Sigmoid colon (tissue), 4 donors: ENCODE results near the gene SPTLC2.
"Not testable (repeated sequence)": the region's sequence is repeated elsewhere in the genome, so short reads cannot be mapped to it uniquely, and the experiment has no call there.

Experiments
- EP300 ChIP-seq, 4 donors: sonication (generic); formaldehyde crosslinking; IDR thresholded peaks; one replicate each; pipeline ENCODE4 v1.6.1; 2017; ENCODE audit warnings: antibody characterized with exemption in 4 of 4
- POLR2A ChIP-seq, 2 donors: fragments of 450-650 bp; IDR thresholded peaks; one replicate each; pipeline ENCODE4 v1.6.1; 2016; ENCODE audit warnings: antibody characterized with exemption in 2 of 2, mild to moderate bottlenecking in 2 of 2, moderate library complexity in 2 of 2
- TF ChIP-seq, protein P1 (sequence below), 4 experiments: fragments of 450-650 bp in 3 of 4; fragments of 200-600 bp in 1 of 4; IDR thresholded peaks; one replicate each; pipeline ENCODE4 v1.5.1; 2016 to 2019; ENCODE audit warnings: antibody characterized with exemption in 4 of 4, mild to moderate bottlenecking in 3 of 4, moderate library complexity in 2 of 4

DNA sequence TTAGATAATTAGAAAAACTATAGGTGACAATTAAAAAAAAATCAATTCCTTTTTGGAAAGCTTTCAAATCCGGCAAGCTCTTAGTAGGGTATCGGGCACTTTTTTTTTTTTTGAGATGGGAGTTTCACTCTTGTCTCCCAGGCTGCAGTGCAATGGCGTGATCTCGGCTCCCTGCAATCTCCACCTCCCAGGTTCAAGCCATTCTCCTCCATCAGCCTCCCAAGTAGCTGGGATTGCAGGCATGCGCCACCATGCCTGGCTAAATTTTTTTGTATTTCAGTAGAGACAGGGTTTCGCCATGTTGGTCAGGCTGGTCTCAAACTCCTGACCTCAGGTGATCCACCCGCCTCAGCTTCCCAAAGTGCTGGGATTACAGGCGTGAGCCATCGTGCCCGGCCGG lies 71.3 kb downstream of the SPTLC2 start:
- TF ChIP-seq, protein P1, sequence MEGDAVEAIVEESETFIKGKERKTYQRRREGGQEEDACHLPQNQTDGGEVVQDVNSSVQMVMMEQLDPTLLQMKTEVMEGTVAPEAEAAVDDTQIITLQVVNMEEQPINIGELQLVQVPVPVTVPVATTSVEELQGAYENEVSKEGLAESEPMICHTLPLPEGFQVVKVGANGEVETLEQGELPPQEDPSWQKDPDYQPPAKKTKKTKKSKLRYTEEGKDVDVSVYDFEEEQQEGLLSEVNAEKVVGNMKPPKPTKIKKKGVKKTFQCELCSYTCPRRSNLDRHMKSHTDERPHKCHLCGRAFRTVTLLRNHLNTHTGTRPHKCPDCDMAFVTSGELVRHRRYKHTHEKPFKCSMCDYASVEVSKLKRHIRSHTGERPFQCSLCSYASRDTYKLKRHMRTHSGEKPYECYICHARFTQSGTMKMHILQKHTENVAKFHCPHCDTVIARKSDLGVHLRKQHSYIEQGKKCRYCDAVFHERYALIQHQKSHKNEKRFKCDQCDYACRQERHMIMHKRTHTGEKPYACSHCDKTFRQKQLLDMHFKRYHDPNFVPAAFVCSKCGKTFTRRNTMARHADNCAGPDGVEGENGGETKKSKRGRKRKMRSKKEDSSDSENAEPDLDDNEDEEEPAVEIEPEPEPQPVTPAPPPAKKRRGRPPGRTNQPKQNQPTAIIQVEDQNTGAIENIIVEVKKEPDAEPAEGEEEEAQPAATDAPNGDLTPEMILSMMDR (IDR thresholded peaks at IDR 0.05): not testable (repeated sequence)
- TF ChIP-seq POLR2A, EP300 (IDR thresholded peaks at IDR 0.05): not testable (repeated sequence)
